WERI-Rb-1 (cell line): ENCODE measurements around the gene EPS8.

Experiments used
- DNase-seq: peaks from one replicate; pipeline ENCODE4 v3.0.0-alpha.2; 2020
- H3K27ac ChIP-seq: fragments of 250-450 bp; sonication (Bioruptor Pico); 2 replicates; pipeline ENCODE4 v1.5.1; 2020; ENCODE audit warnings: mild to moderate bottlenecking, moderate library complexity
- H3K27me3 ChIP-seq: fragments of 250-450 bp; sonication (Bioruptor Pico); 2 replicates; pipeline ENCODE4 v1.5.1; 2021; ENCODE audit warnings: mild to moderate bottlenecking, low read depth, moderate library complexity; ENCODE audit not compliant: insufficient read depth, severe bottlenecking
- H3K36me3 ChIP-seq: fragments of 250-450 bp; sonication (Bioruptor Pico); 2 replicates; pipeline ENCODE4 v1.5.1; 2020; ENCODE audit warnings: mild to moderate bottlenecking, moderate library complexity
- H3K4me3 ChIP-seq: 2 replicates; pipeline ENCODE4 v1.5.1; 2011; ENCODE audit warnings: low read depth, mild to moderate bottlenecking, control low read depth, low read length
- H3K9me3 ChIP-seq: fragments of 250-450 bp; sonication (Bioruptor Pico); 2 replicates; pipeline ENCODE4 v1.5.1; 2021; ENCODE audit warnings: mild to moderate bottlenecking, moderate library complexity; ENCODE audit not compliant: severe bottlenecking
- CTCF ChIP-seq: IDR thresholded peaks from 2 replicates; pipeline ENCODE4 v1.5.1; 2011; ENCODE audit warnings: low read depth, mild to moderate bottlenecking, control low read depth, inconsistent platforms, low read length

The EPS8 gene

GRCh38 chr12:15789220-15790171, at the start of gene EPS8:
EPS8 (minus strand) TSS chr12:15789388; CDS start chr12:15682951, 106,437 bp downstream.
- TF ChIP-seq CTCF = no peak
- Histone ChIP-seq H3K27me3 (no peaks in the 10 kb centered on the region), H3K4me3 (peak within 1 kb of the TSS; percentile 84), H3K9me3 (peaks cover 7% of the 10 kb centered on the region), H3K27ac (peak within 1 kb of the TSS; percentile 84), H3K36me3 (no peaks in the 10 kb centered on the region)
- DNase-seq = peak; percentile 93

- H3K27ac ChIP-seq = no peak overlapping the region
- no peaks in the 10 kb centered on the region for H3K36me3 ChIP-seq
- peaks cover 4% of the 10 kb centered on the region for H3K9me3 ChIP-seq
- no peak for DNase-seq
- no peak overlapping the region for H3K4me3 ChIP-seq
- H3K27me3 ChIP-seq = no peaks in the 10 kb centered on the region
- TF ChIP-seq CTCF = no peak
These were observed 48.1 kb upstream of the EPS8 start for GRCh38 chr12:15837141-15837790.

GRCh38 chr12:15834575-15834974, 45.4 kb upstream of the EPS8 start:
- no peak for TF ChIP-seq CTCF
- no peaks in the 10 kb centered on the region for H3K36me3 ChIP-seq
- no peaks in the 10 kb centered on the region for H3K27me3 ChIP-seq
- DNase-seq = no peak
- no peak overlapping the region for H3K27ac ChIP-seq
- H3K4me3 ChIP-seq = no peak overlapping the region
- H3K9me3 ChIP-seq = peaks cover 4% of the 10 kb centered on the region

GRCh38 chr12:15831315-15831978, 42.3 kb upstream of the EPS8 start:
- Histone ChIP-seq H3K27ac (no peak overlapping the region), H3K27me3 (no peaks in the 10 kb centered on the region), H3K4me3 (no peak overlapping the region), H3K9me3 (no peaks in the 10 kb centered on the region), H3K36me3 (no peaks in the 10 kb centered on the region)
- no peak for DNase-seq
- TF ChIP-seq CTCF = no peak

- TF ChIP-seq CTCF = no peak
- no peak for DNase-seq
- no peak overlapping the region for H3K4me3 ChIP-seq
These were observed 41.4 kb upstream of the EPS8 start for GRCh38 chr12:15830538-15830937.

More at GRCh38 chr12:15830538-15830937, 41.4 kb upstream of the EPS8 start:
- Histone ChIP-seq H3K27me3 (no peaks in the 10 kb centered on the region), H3K36me3 (no peaks in the 10 kb centered on the region), H3K9me3 (no peaks in the 10 kb centered on the region), H3K27ac (no peak overlapping the region)
